Measurements from ENCODE around the gene KLHDC3. TPM values are rescaled to one million over a fixed set of nuclear protein-coding genes. Genes with fewer than 3 reads are reported as not detected.

KLHDC3 gene
- total and polyA plus RNA-seq, 2 donors (not counting 1 experiment from before 2014, with no cell fraction given): 54.0 to 54.5 TPM

GRCh38 chr6:43007126-43007525 is 6.9 kb upstream of the KLHDC3 start:
- H3K36me3 ChIP-seq (ENCODE audit: control insufficient read depth, insufficient read depth, low read length): peaks cover 30% of the 10 kb centered on the region
- TF ChIP-seq EZH2 (IDR thresholded peaks at IDR 0.05; ENCODE audit: low read length, missing control alignments) (no peak), CTCF (conservative IDR thresholded peaks at IDR 0.05 in 1 of 2, IDR thresholded peaks at IDR 0.05 in 1 of 2; ENCODE audit: low read depth in 1 of 2, low read length in 2 of 2) (no peak)
- DNase-seq (ENCODE audit: low read depth in 2 of 2): no peak

GRCh38 chr6:43009124-43009523 is 4.9 kb upstream of the KLHDC3 start:
- Histone ChIP-seq H3K9me3 (ENCODE audit: control insufficient read depth, insufficient read depth, low read depth, low read length) (no peaks in the 10 kb centered on the region), H3K79me2 (ENCODE audit: control insufficient read depth, insufficient read depth, low read length) (peaks cover 11% of the 10 kb centered on the region), H2AFZ (ENCODE audit: low read length) (no peak overlapping the region), H3K27me3 (ENCODE audit: control insufficient read depth, insufficient read depth, low read length) (no peaks in the 10 kb centered on the region), H3K9ac (ENCODE audit: insufficient read depth, low read length) (no peak overlapping the region), H3K4me1 (ENCODE audit: control insufficient read depth, extremely low read depth, insufficient read depth, low read length) (peaks cover 8% of the 10 kb centered on the region), H3K36me3 (ENCODE audit: control insufficient read depth, insufficient read depth, low read length) (peaks cover 30% of the 10 kb centered on the region), H3K4me2 (ENCODE audit: extremely low read depth, insufficient read depth, low read length) (no peak overlapping the region), H4K20me1 (ENCODE audit: control insufficient read depth, extremely low read depth, insufficient read depth, low read length) (no peaks in the 10 kb centered on the region), H3K4me3 (replicated peaks in 1 of 4; ENCODE audit: control extremely low read depth in 1 of 4, insufficient read depth in 1 of 4, low read depth in 3 of 4, low read length in 4 of 4) (no peak overlapping the region), H3K27ac (ENCODE audit: insufficient read depth, low read length) (no peak overlapping the region)
- DNase-seq (ENCODE audit: low read depth in 2 of 2): peak; percentile 15 to 28
- peak; percentile 31 to 52 for TF ChIP-seq CTCF (conservative IDR thresholded peaks at IDR 0.05 in 1 of 2, IDR thresholded peaks at IDR 0.05 in 1 of 2; ENCODE audit: low read depth in 1 of 2, low read length in 2 of 2)
- TF ChIP-seq EZH2 (IDR thresholded peaks at IDR 0.05; ENCODE audit: low read length, missing control alignments): no peak

More at GRCh38 chr6:43007126-43007525, 6.9 kb upstream of the KLHDC3 start:
- Histone ChIP-seq H3K27me3 (ENCODE audit: control insufficient read depth, insufficient read depth, low read length) (no peaks in the 10 kb centered on the region), H3K4me1 (ENCODE audit: control insufficient read depth, extremely low read depth, insufficient read depth, low read length) (no peaks in the 10 kb centered on the region), H3K79me2 (ENCODE audit: control insufficient read depth, insufficient read depth, low read length) (peaks cover under 1% of the 10 kb centered on the region), H3K27ac (ENCODE audit: insufficient read depth, low read length) (no peak overlapping the region), H4K20me1 (ENCODE audit: control insufficient read depth, extremely low read depth, insufficient read depth, low read length) (no peaks in the 10 kb centered on the region), H3K4me2 (ENCODE audit: extremely low read depth, insufficient read depth, low read length) (no peak overlapping the region), H3K9ac (ENCODE audit: insufficient read depth, low read length) (no peak overlapping the region), H2AFZ (ENCODE audit: low read length) (no peak overlapping the region), H3K4me3 (replicated peaks in 1 of 4; ENCODE audit: control extremely low read depth in 1 of 4, insufficient read depth in 1 of 4, low read depth in 3 of 4, low read length in 4 of 4) (no peak overlapping the region), H3K9me3 (ENCODE audit: control insufficient read depth, insufficient read depth, low read depth, low read length) (no peaks in the 10 kb centered on the region)

GRCh38 chr6:43011207-43011606 is 2.8 kb upstream of the KLHDC3 start:
- Histone ChIP-seq H3K27ac (ENCODE audit: insufficient read depth, low read length) (no peak overlapping the region), H3K36me3 (ENCODE audit: control insufficient read depth, insufficient read depth, low read length) (peaks cover 30% of the 10 kb centered on the region), H3K4me3 (replicated peaks in 1 of 4; ENCODE audit: control extremely low read depth in 1 of 4, insufficient read depth in 1 of 4, low read depth in 3 of 4, low read length in 4 of 4) (no peak overlapping the region), H3K9me3 (ENCODE audit: control insufficient read depth, insufficient read depth, low read depth, low read length) (no peaks in the 10 kb centered on the region), H3K4me1 (ENCODE audit: control insufficient read depth, extremely low read depth, insufficient read depth, low read length) (peaks cover 13% of the 10 kb centered on the region), H3K9ac (ENCODE audit: insufficient read depth, low read length) (no peak overlapping the region), H2AFZ (ENCODE audit: low read length) (no peak overlapping the region), H3K4me2 (ENCODE audit: extremely low read depth, insufficient read depth, low read length) (no peak overlapping the region), H4K20me1 (ENCODE audit: control insufficient read depth, extremely low read depth, insufficient read depth, low read length) (no peaks in the 10 kb centered on the region), H3K27me3 (ENCODE audit: control insufficient read depth, insufficient read depth, low read length) (no peaks in the 10 kb centered on the region), H3K79me2 (ENCODE audit: control insufficient read depth, insufficient read depth, low read length) (peaks cover 31% of the 10 kb centered on the region)
- no peak for DNase-seq (ENCODE audit: low read depth in 2 of 2)
- TF ChIP-seq EZH2 (IDR thresholded peaks at IDR 0.05; ENCODE audit: low read length, missing control alignments): no peak
- no peak for TF ChIP-seq CTCF (conservative IDR thresholded peaks at IDR 0.05 in 1 of 2, IDR thresholded peaks at IDR 0.05 in 1 of 2; ENCODE audit: low read depth in 1 of 2, low read length in 2 of 2)
